Measurements from ENCODE around the gene ACTG1. TPM values are rescaled to one million over a fixed set of nuclear protein-coding genes. Genes with fewer than 3 reads are reported as not detected.

ACTG1 gene
- total and polyA plus RNA-seq, 12 donors = 290 to 1,180 (median 345) TPM

- no peak for TF ChIP-seq CTCF (IDR thresholded peaks at IDR 0.05)
- ATAC-seq (no peak), DNase-seq (no peak)
- no peak overlapping the region for H3K4me3 ChIP-seq
- WGBS, 2 donors = 85 to 87% methylated on average over 20 of the region's 20 CpGs
- peaks cover 0 to 40% (median 0%) of the 10 kb centered on the region in 7 donors for H3K27me3 ChIP-seq
- no peak overlapping the region for H3K27ac ChIP-seq
- intact Hi-C loops (cut with DNase I) = loop anchor here in 9 of 10 donors (2.0 to 10.0 kb wide), 13 partner anchors 42 to 335 kb away; partner anchors contain the start of genes SLC38A10 (in 3 of the 9) and BAHCC1 (in 2 of the 9)
- no peaks in the 10 kb centered on the region for H3K9me3 ChIP-seq
- peaks cover 18 to 46% (median 39%) of the 10 kb centered on the region in 9 donors for H3K4me1 ChIP-seq
- no peaks in the 10 kb centered on the region for H3K36me3 ChIP-seq
Measured at GRCh38 chr17:81479175-81480071, 33.2 kb downstream of the ACTG1 start.

- H3K27me3 ChIP-seq = peaks cover 0 to 29% (median 0%) of the 10 kb centered on the region in 7 donors
- H3K27ac ChIP-seq = no peak overlapping the region
- 88 to 92% methylated on average over 20 of the region's 20 CpGs for WGBS, 2 donors
- no peak overlapping the region for H3K4me3 ChIP-seq
- no peak for TF ChIP-seq CTCF (IDR thresholded peaks at IDR 0.05)
- intact Hi-C loops (cut with DNase I) = loop anchor here in 3 of 10 donors (5.0 to 10.0 kb wide), 2 partner anchors 41 to 53 kb away; no protein-coding TSS in a partner anchor
- H3K36me3 ChIP-seq = no peaks in the 10 kb centered on the region
- H3K9me3 ChIP-seq = no peaks in the 10 kb centered on the region
- peaks cover 13 to 33% (median 28%) of the 10 kb centered on the region in 9 donors for H3K4me1 ChIP-seq
- DNase-seq (no peak), ATAC-seq (no peak)
Measured at GRCh38 chr17:81478119-81478518, 34.5 kb downstream of the ACTG1 start.

- ATAC-seq (no peak), DNase-seq (no peak)
- Histone ChIP-seq H3K4me1 (peaks cover 13 to 24% (median 21%) of the 10 kb centered on the region in 9 donors), H3K27ac (no peak overlapping the region), H3K36me3 (no peaks in the 10 kb centered on the region), H3K4me3 (no peak overlapping the region), H3K9me3 (no peaks in the 10 kb centered on the region), H3K27me3 (peaks cover 0 to 20% (median 0%) of the 10 kb centered on the region in 7 donors)
- no peak for TF ChIP-seq CTCF (IDR thresholded peaks at IDR 0.05)
- 85 to 91% methylated on average over 6 to 7 of the region's 7 CpGs for WGBS, 2 donors
- intact Hi-C loops (cut with DNase I) = loop anchor here in 3 of 10 donors (5.0 to 10.0 kb wide), 2 partner anchors 40 to 52 kb away; no protein-coding TSS in a partner anchor
Measured at GRCh38 chr17:81477173-81477572, 35.4 kb downstream of the ACTG1 start.

GRCh38 chr17:81476635-81477034 lies 36.0 kb downstream of the ACTG1 start:
- no peak for TF ChIP-seq CTCF (IDR thresholded peaks at IDR 0.05)
- no peak for DNase-seq
- Histone ChIP-seq H3K4me3 (no peak overlapping the region), H3K36me3 (no peaks in the 10 kb centered on the region), H3K9me3 (no peaks in the 10 kb centered on the region), H3K27me3 (peaks cover 0 to 14% (median 0%) of the 10 kb centered on the region in 7 donors), H3K27ac (no peak overlapping the region), H3K4me1 (peaks cover 10 to 19% (median 15%) of the 10 kb centered on the region in 9 donors)
- intact Hi-C loops (cut with DNase I) = loop anchor here in 3 of 10 donors (5.0 to 10.0 kb wide), 2 partner anchors 39 to 52 kb away; no protein-coding TSS in a partner anchor
- no peak for ATAC-seq
- 93 to 94% methylated on average over 6 of the region's 6 CpGs for WGBS, 2 donors

Data from heart right ventricle (tissue), 16 donors.